ENCODE data around the gene GPR152.

The GPR152 gene

DNA sequence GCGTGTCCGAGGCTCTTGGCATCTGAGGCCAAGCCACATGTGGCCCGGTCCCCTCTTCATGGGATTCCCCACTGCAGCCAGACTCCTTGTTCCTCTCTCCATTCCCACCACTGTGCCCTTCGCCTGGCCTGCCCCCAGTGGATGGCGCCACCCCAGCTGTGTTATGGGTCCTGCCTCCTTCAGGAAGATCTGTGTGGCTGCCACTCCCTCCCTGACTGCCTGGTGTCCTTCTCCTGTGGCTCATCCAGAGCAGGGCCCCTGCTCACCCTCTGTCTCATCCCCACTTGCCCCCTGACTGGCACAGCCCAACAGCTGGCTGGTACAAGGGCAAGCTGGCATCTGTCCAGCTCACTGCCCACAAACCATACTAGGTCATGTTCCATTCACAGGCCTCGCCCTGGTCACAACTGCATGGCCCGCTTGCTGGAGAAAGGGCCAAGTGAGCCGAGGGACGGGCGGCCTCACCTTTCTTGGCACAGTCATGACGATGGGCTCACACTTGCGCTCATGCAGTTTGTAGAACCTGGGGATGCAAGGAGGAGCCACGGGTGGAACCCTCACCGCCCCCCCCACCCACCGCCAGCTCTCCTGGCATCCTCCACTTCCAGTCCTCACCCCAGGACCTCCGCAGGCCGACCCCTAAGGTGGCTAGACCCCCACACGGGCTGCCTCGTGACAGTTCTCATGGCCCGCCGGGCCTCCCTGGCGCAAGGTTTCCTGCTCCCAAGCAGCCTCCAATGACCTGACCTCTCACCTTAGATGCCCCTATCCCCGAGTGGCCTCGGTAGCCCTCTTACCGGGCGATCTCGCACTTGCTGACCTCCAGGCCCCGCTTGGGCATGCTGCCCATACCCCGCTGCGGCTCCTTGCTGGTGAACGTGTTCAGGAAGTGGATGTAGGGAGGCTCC is 13.0 kb downstream of the GPR152 start:
- TF ChIP-seq, protein P1, sequence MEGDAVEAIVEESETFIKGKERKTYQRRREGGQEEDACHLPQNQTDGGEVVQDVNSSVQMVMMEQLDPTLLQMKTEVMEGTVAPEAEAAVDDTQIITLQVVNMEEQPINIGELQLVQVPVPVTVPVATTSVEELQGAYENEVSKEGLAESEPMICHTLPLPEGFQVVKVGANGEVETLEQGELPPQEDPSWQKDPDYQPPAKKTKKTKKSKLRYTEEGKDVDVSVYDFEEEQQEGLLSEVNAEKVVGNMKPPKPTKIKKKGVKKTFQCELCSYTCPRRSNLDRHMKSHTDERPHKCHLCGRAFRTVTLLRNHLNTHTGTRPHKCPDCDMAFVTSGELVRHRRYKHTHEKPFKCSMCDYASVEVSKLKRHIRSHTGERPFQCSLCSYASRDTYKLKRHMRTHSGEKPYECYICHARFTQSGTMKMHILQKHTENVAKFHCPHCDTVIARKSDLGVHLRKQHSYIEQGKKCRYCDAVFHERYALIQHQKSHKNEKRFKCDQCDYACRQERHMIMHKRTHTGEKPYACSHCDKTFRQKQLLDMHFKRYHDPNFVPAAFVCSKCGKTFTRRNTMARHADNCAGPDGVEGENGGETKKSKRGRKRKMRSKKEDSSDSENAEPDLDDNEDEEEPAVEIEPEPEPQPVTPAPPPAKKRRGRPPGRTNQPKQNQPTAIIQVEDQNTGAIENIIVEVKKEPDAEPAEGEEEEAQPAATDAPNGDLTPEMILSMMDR (IDR thresholded peaks at IDR 0.05; ENCODE audit: borderline replicate concordance, control extremely low read depth, extremely low read depth, insufficient read depth, missing control alignments): no peak
- in situ Hi-C loops (cut with MboI; ENCODE audit: low sequenced_read_pairs, unreplicated experiment): no loop called here
- DNase-seq (ENCODE audit: low spot score): no peak

DNA sequence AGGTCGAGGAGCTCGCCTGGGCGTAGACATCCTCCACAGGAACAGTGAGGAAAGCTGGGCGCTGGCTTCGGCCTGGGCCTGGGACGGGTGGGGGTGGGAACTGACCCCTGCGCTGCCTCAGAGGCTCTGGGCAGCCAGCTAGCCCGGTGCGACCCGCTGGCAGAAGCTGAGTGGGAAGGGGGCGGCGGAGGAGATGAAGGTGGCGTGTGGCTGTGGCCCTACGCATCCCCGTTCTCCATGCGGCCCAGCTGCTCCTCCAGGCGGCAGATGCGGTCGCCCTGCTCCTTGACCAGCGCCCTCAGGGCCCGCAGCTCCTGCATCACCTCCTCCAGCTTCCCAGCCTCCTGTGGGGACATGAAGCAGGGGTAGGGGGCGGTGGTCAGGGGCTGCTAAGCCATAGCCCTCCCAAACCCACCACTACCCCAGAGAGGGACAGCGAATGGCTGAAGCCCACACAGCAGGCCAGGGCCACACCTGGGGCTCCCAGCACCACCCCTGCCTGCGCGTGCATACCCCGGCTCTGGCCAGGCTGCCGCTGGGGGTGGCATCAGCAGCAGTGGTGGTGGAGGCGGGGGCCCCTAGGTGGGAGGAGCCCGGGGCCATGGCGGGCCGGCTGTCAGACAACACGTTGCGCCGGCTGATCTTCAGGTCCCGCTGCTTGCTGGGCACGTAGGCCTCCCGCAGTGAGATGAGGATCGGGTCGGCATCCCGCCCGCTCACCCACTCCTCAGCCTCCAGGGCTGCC is 14.2 kb downstream of the GPR152 start:
- TF ChIP-seq, protein P1 (IDR thresholded peaks at IDR 0.05; ENCODE audit: borderline replicate concordance, control extremely low read depth, extremely low read depth, insufficient read depth, missing control alignments): no peak
- in situ Hi-C loops (cut with MboI; ENCODE audit: low sequenced_read_pairs, unreplicated experiment): no loop called here
- DNase-seq (ENCODE audit: low spot score): peak; percentile 81

DNA sequence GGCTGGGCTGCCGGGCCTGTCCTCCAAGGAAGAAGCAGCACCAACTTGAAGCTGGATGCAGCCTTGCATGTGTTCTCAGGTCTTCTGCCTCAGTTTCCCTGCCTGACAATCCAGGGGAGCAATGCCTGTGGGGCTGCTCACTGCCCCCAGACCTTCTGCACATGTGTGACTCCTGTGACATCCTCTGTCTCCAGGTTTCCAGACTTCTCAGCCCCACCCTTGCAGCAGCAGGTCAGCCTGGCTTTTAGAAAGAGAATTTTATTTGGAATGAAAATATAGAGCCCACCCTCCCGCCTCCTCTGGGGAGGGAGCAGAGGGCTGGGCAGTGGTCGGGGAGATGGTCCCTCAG is 14.7 kb downstream of the GPR152 start:
- in situ Hi-C loops (cut with MboI; ENCODE audit: low sequenced_read_pairs, unreplicated experiment): no loop called here
- TF ChIP-seq, protein P1 (IDR thresholded peaks at IDR 0.05; ENCODE audit: borderline replicate concordance, control extremely low read depth, extremely low read depth, insufficient read depth, missing control alignments): no peak
- no peak for DNase-seq (ENCODE audit: low spot score)

DNA sequence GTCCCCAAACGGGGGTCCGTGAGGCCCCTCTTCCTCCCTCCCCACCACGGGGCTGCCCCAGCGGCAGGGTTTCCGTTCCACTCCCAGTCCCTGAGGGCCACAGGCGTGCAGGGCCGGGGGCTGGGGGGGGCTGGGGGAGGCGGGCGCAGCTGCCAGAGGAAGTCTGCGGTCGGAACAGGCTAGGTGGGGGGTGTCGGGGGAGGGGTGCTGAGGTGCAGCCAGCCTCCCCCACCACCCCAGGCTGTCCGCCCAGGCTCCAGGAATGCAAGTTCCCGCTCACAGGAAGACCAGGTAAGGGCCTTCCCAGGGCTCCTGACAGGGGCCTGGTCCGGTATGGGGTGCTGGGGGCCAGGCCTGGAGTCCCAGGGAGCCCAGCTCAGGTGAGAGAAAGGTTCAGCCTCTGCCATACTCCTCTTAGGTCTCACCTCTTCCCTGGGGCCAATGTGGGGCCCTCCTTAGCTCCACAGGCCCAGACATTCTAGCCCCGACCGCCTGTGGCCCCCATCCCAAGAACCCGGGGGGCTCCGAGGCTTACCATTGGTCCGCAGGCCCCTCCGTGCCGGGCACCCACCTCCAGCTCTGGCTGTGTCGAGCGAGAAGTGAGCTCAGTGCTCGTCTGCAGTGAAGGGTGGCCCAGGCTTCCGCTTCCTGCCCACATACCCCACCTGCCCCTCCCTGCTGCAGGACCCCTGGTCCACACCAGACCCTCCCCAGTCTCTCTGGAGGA is 15.3 kb downstream of the GPR152 start, which contains the start of gene PTPRCAP:
TSS of gene PTPRCAP (minus strand) at position 601 of the 727 bp plus-strand sequence. CDS start at position 538, 63 bp downstream.
- peak; percentile 81 for DNase-seq (ENCODE audit: low spot score)
- in situ Hi-C loops (cut with MboI; ENCODE audit: low sequenced_read_pairs, unreplicated experiment): no loop called here
- TF ChIP-seq, protein P1 (IDR thresholded peaks at IDR 0.05; ENCODE audit: borderline replicate concordance, control extremely low read depth, extremely low read depth, insufficient read depth, missing control alignments): no peak

DNA sequence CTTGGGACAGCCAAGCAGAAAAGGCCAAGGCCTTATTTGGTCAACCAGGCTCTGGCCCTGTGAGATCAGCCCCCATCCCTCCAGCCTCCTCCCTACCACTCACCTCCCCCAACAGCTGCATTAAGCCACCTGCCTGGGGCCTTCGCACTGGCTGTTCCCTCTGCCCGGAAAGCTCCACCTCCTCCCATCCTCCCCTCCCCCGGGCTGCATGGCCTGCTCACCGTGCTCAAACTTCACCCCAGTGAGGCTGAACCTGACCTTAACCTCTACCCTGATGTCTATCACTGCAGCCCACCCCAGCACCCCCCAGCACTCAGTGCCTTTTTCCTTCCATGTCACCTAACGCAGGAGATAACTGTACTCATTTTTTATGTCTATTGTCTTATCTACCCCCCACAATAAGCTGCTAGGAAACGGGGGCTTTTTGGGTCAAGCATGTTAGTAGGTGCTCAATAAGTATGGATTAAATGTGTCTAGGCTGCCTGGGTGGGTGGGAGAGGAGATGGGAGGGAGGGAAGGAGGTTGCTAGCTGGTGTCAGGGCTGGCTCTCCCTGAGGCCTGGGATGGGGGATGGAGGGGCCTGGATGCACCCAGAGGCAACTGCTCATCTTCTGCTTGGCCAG is 16.0 kb downstream of the GPR152 start:
- TF ChIP-seq, protein P1 (IDR thresholded peaks at IDR 0.05; ENCODE audit: borderline replicate concordance, control extremely low read depth, extremely low read depth, insufficient read depth, missing control alignments): no peak
- DNase-seq (ENCODE audit: low spot score): peak; percentile 91
- in situ Hi-C loops (cut with MboI; ENCODE audit: low sequenced_read_pairs, unreplicated experiment): no loop called here
